Middle frontal gyrus (tissue), 1 donor: ENCODE results near the gene TMEM123.
A peak's percentile ranks its signal among the peaks of the same experiment; 100 is the strongest.

Experiments
- DNase-seq: peaks from one replicate; pipeline ENCODE4 v3.0.0-alpha.2; 2015; ENCODE audit warnings: low spot score; ENCODE audit errors: extremely low spot score

Gene TMEM123

GRCh38 chr11:102472127-102472526 lies 19.6 kb upstream of the TMEM123 start:
- DNase-seq: no peak

- DNase-seq: no peak
Observed at GRCh38 chr11:102471474-102471873, 18.9 kb upstream of the TMEM123 start.

GRCh38 chr11:102470251-102470650 lies 17.7 kb upstream of the TMEM123 start:
- no peak for DNase-seq

GRCh38 chr11:102469196-102469821 lies 16.7 kb upstream of the TMEM123 start:
- no peak for DNase-seq

- no peak for DNase-seq
Observed at GRCh38 chr11:102468616-102469195, 16.1 kb upstream of the TMEM123 start.

- no peak for DNase-seq
Observed at GRCh38 chr11:102467853-102468580, 15.5 kb upstream of the TMEM123 start.

GRCh38 chr11:102467080-102467708 lies 14.6 kb upstream of the TMEM123 start:
- DNase-seq: no peak

- no peak for DNase-seq
Observed at GRCh38 chr11:102465696-102466095, 13.1 kb upstream of the TMEM123 start.

- DNase-seq: no peak
Observed at GRCh38 chr11:102464859-102465500, 12.4 kb upstream of the TMEM123 start.

- DNase-seq: no peak
Observed at GRCh38 chr11:102464037-102464436, 11.5 kb upstream of the TMEM123 start.

- DNase-seq: no peak
Observed at GRCh38 chr11:102462610-102463009, 10.0 kb upstream of the TMEM123 start.

- DNase-seq: no peak
Observed at GRCh38 chr11:102459393-102459792, 6.8 kb upstream of the TMEM123 start.

GRCh38 chr11:102458548-102458947 lies 6.0 kb upstream of the TMEM123 start:
- no peak for DNase-seq

GRCh38 chr11:102457865-102458264 lies 5.3 kb upstream of the TMEM123 start:
- DNase-seq: no peak

- DNase-seq: no peak
Observed at GRCh38 chr11:102457056-102457677, 4.6 kb upstream of the TMEM123 start.

GRCh38 chr11:102456381-102456780 lies 3.8 kb upstream of the TMEM123 start:
- no peak for DNase-seq

GRCh38 chr11:102453921-102454320 lies 1.4 kb upstream of the TMEM123 start:
- DNase-seq: no peak

GRCh38 chr11:102453302-102453695 lies 734 bp upstream of the TMEM123 start:
- DNase-seq: no peak

GRCh38 chr11:102451681-102452460 lies 694 bp downstream of the TMEM123 start:
- peak; percentile 50 for DNase-seq

GRCh38 chr11:102451041-102451680 lies 1.4 kb downstream of the TMEM123 start:
- no peak for DNase-seq
